Right lobe of liver (tissue), 6 donors: ENCODE measurements around the gene CRYBA2. TPM values are rescaled to one million over a fixed set of nuclear protein-coding genes. Genes with fewer than 3 reads are reported as not detected.

Source experiments
- ATAC-seq, 4 donors: fragments of 200-7000 bp; cut with Tn5 transposase; one replicate each; pipeline ENCODE4 v1.9.1; 2020; ENCODE audit warnings: mild to moderate bottlenecking in 4 of 4, moderate library complexity in 4 of 4
- DNase-seq, 3 donors: peaks; one replicate each; pipeline ENCODE4 v3.0.0-alpha.2; 2020
- H3K27ac ChIP-seq, 3 donors: fragments of 200-600 bp; one replicate each; pipeline ENCODE4 v1.8.0; 2022
- H3K27me3 ChIP-seq, 2 donors: fragments of 200-600 bp; one replicate each; pipeline ENCODE4 v1.8.0; 2022
- H3K36me3 ChIP-seq, 4 donors: fragments of 200-600 bp; sonication (generic) in 1 of 4; one replicate each; pipeline versions ENCODE4 v1.5.1 to v1.8.0; 2017 to 2022; ENCODE audit warnings: control low read depth in 1 of 4
- H3K4me1 ChIP-seq, 4 donors: fragments of 200-600 bp; sonication (generic) in 1 of 4; one replicate each; pipeline versions ENCODE4 v1.5.1 to v1.8.0; 2017 to 2022; ENCODE audit warnings: control low read depth in 1 of 4
- H3K4me3 ChIP-seq, 3 donors: fragments of 200-600 bp; one replicate each; pipeline ENCODE4 v1.8.0; 2022
- H3K9me3 ChIP-seq, 4 donors: fragments of 200-600 bp; sonication (generic) in 1 of 4; one replicate each; pipeline versions ENCODE4 v1.5.1 to v1.8.0; 2017 to 2022; ENCODE audit warnings: control low read depth in 1 of 4
- CTCF ChIP-seq, 4 donors: fragments of 200-600 bp in 3 of 4; fragments of 450-650 bp in 1 of 4; IDR thresholded peaks; one replicate each; pipeline versions ENCODE4 v1.5.1 to v1.8.0; 2016 to 2022; ENCODE audit warnings: antibody characterized with exemption in 4 of 4, mild to moderate bottlenecking in 2 of 4
- POLR2A ChIP-seq: fragments of 450-650 bp; IDR thresholded peaks from one replicate; pipeline ENCODE4 v1.6.1; 2017; ENCODE audit warnings: antibody characterized with exemption, mild to moderate bottlenecking
- WGBS: methylation state at CpG from one replicate; pipeline ENCODE4 v1.1.6; 2018; ENCODE audit warnings: low coverage, low lambda C conversion rate; ENCODE audit not compliant: insufficient coverage; ENCODE audit errors: missing lambda C conversion rate; 5-methylcytosine and 5-hydroxymethylcytosine counted together
- intact Hi-C, 2 donors: fragments of 100-400 bp; cut with DNase I; formaldehyde crosslinking; loops; one replicate each; pipeline versions ENCODE4 v1.11.2 to v1.14.1; 2022
- total RNA-seq, 6 experiments: library from RNA; depleted of rRNA in 2 of 6; stranded (reverse); fragments of >200 nt in 2 of 6; fragmentation: NEBNext Ultra II Directional in 3 of 6; extraction: Animal tissue kit (Norgen Biotek cat#: 25700) in 3 of 6; gene quantifications; one replicate each; pipeline versions ENCODE4 v1.1.0 to v1.2.4, GENCODE V29; 2016 to 2023
- donor health status: DM: no; HTN: yes; CAD: no.
- donor health status: DM: no; HTN: no; CAD: no.
- donor health status: DM: no; HTN: no; CAD: no.
- donor health status: DM: no; HTN: yes; CAD: no.
- donor health status: DM: no; HTN: yes; CAD: no.

The CRYBA2 gene
- total RNA-seq, 6 experiments from 2014 or later, result not detected

- no peak for DNase-seq
- Histone ChIP-seq H3K4me1 (peaks cover 0 to 21% (median 8%) of the 10 kb centered on the region in 4 donors), H3K9me3 (no peaks in the 10 kb centered on the region), H3K27me3 (peaks cover 3 to 7% of the 10 kb centered on the region in 2 donors), H3K36me3 (no peaks in the 10 kb centered on the region), H3K4me3 (no peak overlapping the region), H3K27ac (no peak overlapping the region)
- no peak for ATAC-seq
- intact Hi-C loops, result no loop called here
- 40% methylated on average over 9 of the region's 9 CpGs for WGBS
- TF ChIP-seq POLR2A, result no peak
Measured at GRCh38 chr2:218999881-219000568, 6.8 kb upstream of the CRYBA2 start.

- Histone ChIP-seq H3K27ac (no peak overlapping the region), H3K27me3 (peaks cover 4 to 14% of the 10 kb centered on the region in 2 donors), H3K4me3 (no peak overlapping the region), H3K36me3 (no peaks in the 10 kb centered on the region), H3K9me3 (no peaks in the 10 kb centered on the region), H3K4me1 (peaks cover 0 to 21% (median 8%) of the 10 kb centered on the region in 4 donors)
- ATAC-seq, result no peak
- TF ChIP-seq CTCF (IDR thresholded peaks at IDR 0.05) (no peak), POLR2A (no peak)
- DNase-seq, result no peak
- WGBS, result 52% methylated on average over 5 of the region's 10 CpGs
- intact Hi-C loops, result no loop called here
Measured at GRCh38 chr2:218999021-218999880, 6.0 kb upstream of the CRYBA2 start.

DNA sequence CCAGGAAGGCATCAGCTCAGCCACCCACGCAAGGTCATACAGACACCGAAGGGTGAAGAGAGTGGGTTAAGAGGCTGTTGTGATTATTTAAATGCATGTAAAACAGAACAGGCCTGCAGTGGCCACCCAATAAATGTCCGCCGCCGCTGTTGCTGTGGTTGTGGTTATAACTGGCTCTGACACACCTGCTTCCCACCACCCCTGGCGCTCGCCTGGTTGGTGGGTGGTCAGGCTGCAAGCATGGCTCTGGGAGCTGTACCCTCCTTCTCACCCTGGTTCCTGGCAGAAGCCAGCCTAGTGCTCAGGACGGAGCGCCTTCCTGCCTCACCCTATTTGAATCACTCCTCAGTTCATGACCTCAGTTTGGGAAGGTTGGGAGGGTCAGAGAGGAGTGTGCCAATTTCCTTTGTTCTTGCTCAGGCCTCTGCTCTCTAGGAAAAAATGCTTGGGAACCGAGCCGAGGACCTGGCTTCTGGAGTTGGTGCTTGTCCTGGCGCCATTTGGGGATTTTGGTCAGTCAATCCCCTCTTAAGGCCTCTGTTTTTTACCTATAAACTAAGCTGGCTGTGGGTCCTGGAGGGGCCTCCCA, 5.3 kb upstream of the CRYBA2 start:
- no peaks in the 10 kb centered on the region for H3K36me3 ChIP-seq
- WGBS, result 20% methylated on average over 3 of the region's 12 CpGs
- H3K4me3 ChIP-seq, result no peak overlapping the region
- no peaks in the 10 kb centered on the region for H3K9me3 ChIP-seq
- no peak for DNase-seq
- no peak for ATAC-seq
- intact Hi-C loops, result no loop called here
- TF ChIP-seq POLR2A, result no peak
- no peak for TF ChIP-seq CTCF (IDR thresholded peaks at IDR 0.05)
- H3K27ac ChIP-seq, result no peak overlapping the region
- peaks cover 4 to 21% of the 10 kb centered on the region in 2 donors for H3K27me3 ChIP-seq
- H3K4me1 ChIP-seq, result peaks cover 0 to 27% (median 10%) of the 10 kb centered on the region in 4 donors

DNA sequence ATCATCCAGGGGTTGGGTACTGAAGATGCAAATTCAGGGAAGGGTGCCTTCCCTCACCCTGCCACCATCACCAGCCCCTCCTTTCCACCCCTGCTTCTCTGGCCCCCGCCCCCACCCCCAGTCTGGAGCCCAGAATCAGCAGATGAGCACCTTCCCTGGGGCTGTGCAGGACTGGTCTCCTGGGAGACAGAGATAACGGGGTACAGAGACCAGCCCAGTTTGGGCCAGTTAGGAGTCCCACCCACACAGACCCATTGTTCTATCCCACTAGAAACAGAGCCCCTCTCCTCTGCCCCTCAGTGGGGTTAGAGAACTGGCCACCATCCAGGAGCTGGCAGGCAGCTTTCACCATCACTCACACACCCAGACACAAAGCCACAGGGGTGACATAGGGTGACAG, 4.5 kb upstream of the CRYBA2 start:
- 66% methylated on average over 2 of the region's 2 CpGs for WGBS
- H3K4me3 ChIP-seq, result no peak overlapping the region
- H3K27ac ChIP-seq, result no peak overlapping the region
- TF ChIP-seq CTCF (IDR thresholded peaks at IDR 0.05), result no peak
- H3K36me3 ChIP-seq, result no peaks in the 10 kb centered on the region
- H3K27me3 ChIP-seq, result peaks cover 4 to 29% of the 10 kb centered on the region in 2 donors
- no peaks in the 10 kb centered on the region for H3K9me3 ChIP-seq
- intact Hi-C loops, result no loop called here
- H3K4me1 ChIP-seq, result peaks cover 0 to 26% (median 11%) of the 10 kb centered on the region in 4 donors
- no peak for DNase-seq
- no peak for ATAC-seq
